Measurements from ENCODE around the gene INCENP.

DNA sequence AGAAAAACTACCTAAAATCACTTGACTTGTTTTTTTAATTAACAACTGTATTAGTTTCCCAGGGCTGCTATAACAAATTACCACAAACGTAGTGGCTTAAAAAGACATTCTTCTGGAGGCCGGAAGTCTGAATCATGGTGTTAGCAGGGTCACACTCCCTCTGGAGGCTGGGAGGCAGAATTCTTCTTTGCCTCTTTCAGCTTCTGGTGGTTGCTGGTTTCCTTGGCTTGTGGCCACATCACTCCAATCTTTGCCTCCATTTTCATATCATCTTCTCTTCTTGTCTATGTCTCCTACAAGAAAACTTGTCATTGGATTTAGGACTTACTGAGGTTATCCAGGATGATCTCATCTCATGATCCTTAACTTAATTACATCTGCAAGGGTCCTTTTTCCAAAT lies 7.4 kb upstream of the INCENP start:
- TF ChIP-seq, protein P1, sequence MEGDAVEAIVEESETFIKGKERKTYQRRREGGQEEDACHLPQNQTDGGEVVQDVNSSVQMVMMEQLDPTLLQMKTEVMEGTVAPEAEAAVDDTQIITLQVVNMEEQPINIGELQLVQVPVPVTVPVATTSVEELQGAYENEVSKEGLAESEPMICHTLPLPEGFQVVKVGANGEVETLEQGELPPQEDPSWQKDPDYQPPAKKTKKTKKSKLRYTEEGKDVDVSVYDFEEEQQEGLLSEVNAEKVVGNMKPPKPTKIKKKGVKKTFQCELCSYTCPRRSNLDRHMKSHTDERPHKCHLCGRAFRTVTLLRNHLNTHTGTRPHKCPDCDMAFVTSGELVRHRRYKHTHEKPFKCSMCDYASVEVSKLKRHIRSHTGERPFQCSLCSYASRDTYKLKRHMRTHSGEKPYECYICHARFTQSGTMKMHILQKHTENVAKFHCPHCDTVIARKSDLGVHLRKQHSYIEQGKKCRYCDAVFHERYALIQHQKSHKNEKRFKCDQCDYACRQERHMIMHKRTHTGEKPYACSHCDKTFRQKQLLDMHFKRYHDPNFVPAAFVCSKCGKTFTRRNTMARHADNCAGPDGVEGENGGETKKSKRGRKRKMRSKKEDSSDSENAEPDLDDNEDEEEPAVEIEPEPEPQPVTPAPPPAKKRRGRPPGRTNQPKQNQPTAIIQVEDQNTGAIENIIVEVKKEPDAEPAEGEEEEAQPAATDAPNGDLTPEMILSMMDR (IDR thresholded peaks at IDR 0.05) = no peak
- no peak for TF ChIP-seq POLR2AphosphoS5 (IDR thresholded peaks at IDR 0.05)

Data from stomach (tissue), 4 donors.